Midbrain (tissue), 1 donor: ENCODE measurements around the gene TSPYL4.

Experiments used
- DNase-seq: peaks from one replicate; lab custom pipeline; 2025; lab: John Stamatoyannopoulos, UW

TSPYL4 gene

GRCh38 chr6:116229287-116229913 lies 24.5 kb downstream of the TSPYL4 start:
- peak; percentile 94 for DNase-seq

DNA sequence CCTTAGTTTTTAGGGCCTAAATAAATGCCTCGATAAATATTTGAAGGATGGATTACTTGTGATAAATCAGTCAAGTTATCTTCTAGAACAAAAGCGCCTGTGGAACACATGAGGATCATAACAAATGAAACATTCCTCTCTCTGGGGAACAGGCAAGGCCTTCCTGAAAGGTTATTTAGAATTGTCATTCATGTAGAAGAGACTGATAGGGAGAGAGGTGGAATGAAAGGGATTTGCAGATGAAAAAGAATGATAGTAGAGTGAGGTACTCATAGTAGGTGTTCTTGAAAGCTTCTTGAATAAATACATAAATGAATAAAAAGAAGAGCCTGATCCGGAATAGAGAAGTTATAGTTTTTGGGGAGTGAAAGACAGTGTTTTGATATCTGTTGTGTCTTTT lies 30.5 kb downstream of the TSPYL4 start:
- DNase-seq, result no peak

GRCh38 chr6:116221911-116222310 lies 32.0 kb downstream of the TSPYL4 start:
- no peak for DNase-seq

- DNase-seq, result no peak
Measured at GRCh38 chr6:116221067-116221466, 32.8 kb downstream of the TSPYL4 start.

GRCh38 chr6:116218866-116219265 lies 35.0 kb downstream of the TSPYL4 start:
- DNase-seq, result no peak

DNA sequence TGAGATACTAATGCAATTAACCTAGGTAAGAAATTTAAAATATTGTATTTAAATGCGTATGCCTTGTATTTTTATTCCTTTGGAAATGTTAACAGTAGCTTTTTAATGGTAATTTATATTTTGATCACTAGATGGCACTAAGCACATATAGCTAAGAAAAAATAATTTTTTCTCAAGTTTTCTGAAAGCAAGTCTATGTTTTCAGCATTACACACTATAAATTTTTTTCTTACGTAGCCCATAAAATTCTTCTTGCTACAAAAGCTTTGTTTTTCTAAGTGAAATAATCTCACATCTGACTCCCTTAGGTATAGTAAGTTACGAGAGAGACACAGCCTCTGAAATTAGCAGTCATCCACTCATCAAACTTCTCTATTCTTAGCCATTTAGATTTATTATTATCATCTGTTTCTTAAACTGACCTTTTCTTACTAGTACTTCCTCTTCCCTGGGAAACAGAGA lies 35.7 kb downstream of the TSPYL4 start:
- peak; percentile 34 for DNase-seq

DNA sequence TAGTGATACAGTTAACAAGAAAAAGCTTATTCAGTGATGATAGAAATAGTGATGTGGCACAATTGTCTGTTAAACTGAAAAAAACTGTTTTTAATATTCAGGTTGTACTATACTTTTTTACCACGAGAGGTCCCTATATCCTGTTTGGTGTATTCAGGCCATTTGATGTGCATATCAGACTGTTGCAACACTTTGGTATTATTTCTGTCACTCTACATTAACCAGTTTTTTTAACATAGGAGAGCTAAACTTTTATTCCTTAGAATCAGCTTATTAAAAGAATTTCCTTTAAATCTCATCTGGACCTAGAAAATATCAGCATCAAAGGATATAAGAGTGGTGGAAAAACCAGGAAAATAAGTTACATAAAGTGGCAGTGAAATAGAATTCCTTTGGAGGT lies 36.8 kb downstream of the TSPYL4 start:
- DNase-seq, result peak; percentile 32

GRCh38 chr6:116215414-116215813 lies 38.5 kb downstream of the TSPYL4 start:
- no peak for DNase-seq

GRCh38 chr6:116214681-116215080 lies 39.2 kb downstream of the TSPYL4 start:
- no peak for DNase-seq

DNA sequence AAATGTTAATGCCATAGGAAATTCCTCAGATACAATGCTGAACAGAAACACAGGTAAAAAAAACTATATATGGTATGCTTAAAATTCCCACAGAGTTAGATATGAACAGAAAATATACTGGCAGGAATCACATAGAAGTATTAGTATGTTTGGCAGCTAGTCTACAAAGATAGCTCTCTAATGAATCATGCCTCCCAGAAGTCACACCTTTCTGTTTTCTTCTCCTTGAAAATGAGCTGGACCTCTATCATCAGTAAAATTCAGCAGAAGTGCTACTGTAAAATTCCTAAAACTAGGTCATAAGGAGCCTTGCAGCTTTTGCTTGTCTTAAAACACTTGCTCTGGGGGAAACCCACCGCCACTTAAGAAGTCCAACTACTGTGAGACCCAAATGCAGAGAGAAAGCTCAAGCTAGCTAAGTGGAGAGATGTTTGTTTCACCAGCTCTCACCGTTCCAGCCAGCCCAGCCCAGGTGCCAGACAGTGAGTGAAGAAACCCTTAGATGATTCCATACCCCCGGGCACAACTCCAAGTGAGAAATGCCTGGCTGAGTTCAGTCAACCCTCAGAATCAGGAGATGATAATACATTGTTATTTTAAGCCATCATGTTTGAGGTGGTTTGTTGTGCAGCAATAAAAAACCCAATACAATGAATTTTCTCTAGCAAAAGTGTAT lies 43.0 kb downstream of the TSPYL4 start:
- DNase-seq, result no peak

GRCh38 chr6:116210316-116210715 lies 43.6 kb downstream of the TSPYL4 start:
- no peak for DNase-seq

GRCh38 chr6:116208056-116208785 lies 45.7 kb downstream of the TSPYL4 start:
- no peak for DNase-seq

DNA sequence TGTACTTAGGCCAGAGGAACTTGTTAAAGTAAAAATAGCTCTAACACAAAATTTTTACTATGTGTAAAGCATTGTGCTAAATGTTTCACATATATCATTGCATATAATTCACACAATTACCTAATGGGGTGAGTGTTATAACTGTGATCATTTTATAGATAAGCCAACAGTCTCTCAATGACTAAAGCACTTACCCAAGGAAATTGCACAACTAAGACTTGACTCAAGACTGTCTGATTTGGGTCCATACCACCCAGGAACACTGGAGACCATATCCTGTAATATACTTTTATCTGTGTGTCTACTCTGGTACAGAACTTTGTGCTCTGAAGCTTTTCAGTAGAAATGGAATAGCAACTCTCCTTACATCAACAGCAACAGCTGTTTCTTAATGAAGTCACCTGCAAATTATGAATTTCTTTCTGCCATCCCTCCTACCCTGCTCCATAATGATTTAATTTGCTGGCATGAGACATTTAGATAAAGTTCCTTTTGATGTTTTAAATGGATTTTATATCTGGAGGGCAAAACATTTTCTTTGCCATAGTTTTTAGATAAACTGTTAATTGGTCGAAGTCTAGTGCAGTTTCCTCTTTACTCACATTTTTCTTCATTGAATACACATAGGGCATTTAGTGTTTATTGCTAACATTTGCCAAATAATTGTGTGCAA lies 47.5 kb downstream of the TSPYL4 start:
- DNase-seq, result no peak

DNA sequence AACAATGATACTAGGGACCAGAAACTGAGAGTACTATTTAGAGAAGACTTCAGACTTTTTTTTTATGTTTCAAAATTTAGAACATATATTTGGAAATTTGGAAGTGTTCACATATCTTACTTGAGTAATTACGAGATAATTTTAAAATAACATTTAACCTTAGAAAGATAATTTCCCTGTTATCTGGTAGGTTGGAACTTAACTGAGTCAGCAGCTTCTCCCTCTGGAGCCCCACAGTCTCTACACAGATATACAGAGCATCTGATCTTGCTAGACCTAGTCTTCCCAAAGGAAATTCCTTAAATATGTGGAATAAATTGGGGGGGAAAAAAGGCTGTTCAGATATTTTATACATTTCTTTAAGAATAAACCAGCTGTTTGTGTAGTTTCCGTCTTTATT lies 48.6 kb downstream of the TSPYL4 start:
- no peak for DNase-seq

- DNase-seq, result no peak
Measured at GRCh38 chr6:116201538-116201937, 52.3 kb downstream of the TSPYL4 start.

- DNase-seq, result no peak
Measured at GRCh38 chr6:116200619-116201249, 53.1 kb downstream of the TSPYL4 start.
